H9 (cell line): Measurements from ENCODE around the gene APLP2. TPM values are rescaled to one million over a fixed set of nuclear protein-coding genes. Genes with fewer than 3 reads are reported as not detected.

ENCODE experiments used
- DNase-seq: peaks from one replicate; pipeline ENCODE4 v3.0.0-alpha.2; 2017
- H2AFZ ChIP-seq: one replicate; pipeline ENCODE4 v1.6.1; 2013; ENCODE audit warnings: mild to moderate bottlenecking, low read length, control low read depth, moderate library complexity
- H2AK5ac ChIP-seq: 2 replicates; pipeline ENCODE4 v1.6.1; 2013; ENCODE audit warnings: low read length, control low read depth, mixed read lengths; ENCODE audit not compliant: insufficient read length
- H2BK120ac ChIP-seq: one replicate; pipeline ENCODE4 v1.6.1; 2013; ENCODE audit warnings: low read depth, mild to moderate bottlenecking, low read length, control low read depth, inconsistent platforms; ENCODE audit not compliant: poor library complexity, severe bottlenecking
- H2BK12ac ChIP-seq: 2 replicates; pipeline ENCODE4 v1.6.1; 2013; ENCODE audit warnings: low read length, control low read depth, mixed read lengths, low read depth; ENCODE audit not compliant: insufficient read length
- H2BK15ac ChIP-seq: 2 replicates; pipeline ENCODE4 v1.6.1; 2013; ENCODE audit warnings: low read depth, low read length, control low read depth
- H2BK20ac ChIP-seq: one replicate; pipeline ENCODE4 v1.6.1; 2013; ENCODE audit warnings: low read depth, mild to moderate bottlenecking, low read length, control low read depth, inconsistent platforms; ENCODE audit not compliant: poor library complexity, severe bottlenecking
- H2BK5ac ChIP-seq: 2 replicates; pipeline ENCODE4 v1.6.1; 2013; ENCODE audit warnings: low read length, control low read depth, mixed read lengths; ENCODE audit not compliant: insufficient read length
- H3K14ac ChIP-seq: 2 replicates; pipeline ENCODE4 v1.6.1; 2013; ENCODE audit warnings: low read length, control low read depth; ENCODE audit not compliant: insufficient read depth
- H3K18ac ChIP-seq: 2 replicates; pipeline ENCODE4 v1.6.1; 2013; ENCODE audit warnings: low read depth, mild to moderate bottlenecking, mixed read lengths, low read length, control low read depth; ENCODE audit not compliant: insufficient read length
- H3K23ac ChIP-seq: 2 replicates; pipeline ENCODE4 v1.6.1; 2013; ENCODE audit warnings: low read length, control low read depth, mixed read lengths, low read depth; ENCODE audit not compliant: insufficient read length
- H3K23me2 ChIP-seq: 2 replicates; pipeline ENCODE4 v1.6.1; 2013; ENCODE audit warnings: low read depth, mild to moderate bottlenecking, mixed read lengths, low read length, control low read depth; ENCODE audit not compliant: insufficient read length, poor library complexity, severe bottlenecking
- H3K27ac ChIP-seq: 2 replicates; pipeline ENCODE4 v1.5.1; 2013; ENCODE audit warnings: low read length, control low read depth, mixed read lengths, low read depth; ENCODE audit not compliant: insufficient read length
- H3K27me3 ChIP-seq: 2 replicates; pipeline ENCODE4 v1.6.1; 2013; ENCODE audit warnings: low read length, control low read depth, inconsistent platforms; ENCODE audit not compliant: insufficient read depth
- H3K4ac ChIP-seq: 2 replicates; pipeline ENCODE4 v1.6.1; 2013; ENCODE audit warnings: low read depth, mild to moderate bottlenecking, control low read depth, inconsistent platforms, low read length, moderate library complexity
- H3K4me1 ChIP-seq: 2 replicates; pipeline ENCODE4 v1.6.1; 2013; ENCODE audit warnings: low read length, control low read depth, inconsistent platforms; ENCODE audit not compliant: insufficient read depth
- H3K4me2 ChIP-seq: 2 replicates; pipeline ENCODE4 v1.6.1; 2013; ENCODE audit warnings: low read length, control low read depth, mixed read lengths; ENCODE audit not compliant: insufficient read length, insufficient read depth
- H3K56ac ChIP-seq: 2 replicates; pipeline ENCODE4 v1.6.1; 2013; ENCODE audit warnings: low read depth, mild to moderate bottlenecking, mixed read lengths, low read length, control low read depth; ENCODE audit not compliant: insufficient read length
- H3K79me1 ChIP-seq: 2 replicates; pipeline ENCODE4 v1.6.1; 2013; ENCODE audit warnings: low read depth, mild to moderate bottlenecking, moderate library complexity, low read length, control low read depth, inconsistent platforms; ENCODE audit not compliant: insufficient read depth, poor library complexity, severe bottlenecking
- H3K79me2 ChIP-seq: 2 replicates; pipeline ENCODE4 v1.6.1; 2013; ENCODE audit warnings: low read length, control low read depth, inconsistent platforms; ENCODE audit not compliant: insufficient read depth
- H3K9ac ChIP-seq: 2 replicates; pipeline ENCODE4 v1.6.1; 2013; ENCODE audit warnings: low read length, control low read depth, mixed read lengths; ENCODE audit not compliant: insufficient read length; ENCODE audit errors: extremely low read depth
- H3K9me3 ChIP-seq: one replicate; pipeline ENCODE4 v1.6.1; 2013; ENCODE audit warnings: low read depth, low read length, inconsistent platforms; ENCODE audit not compliant: control insufficient read depth
- H3T11ph ChIP-seq: one replicate; pipeline ENCODE4 v1.6.1; 2013; ENCODE audit warnings: mild to moderate bottlenecking, low read length, control low read depth, inconsistent platforms
- H4K20me1 ChIP-seq: one replicate; pipeline ENCODE4 v1.6.1; 2013; ENCODE audit not compliant: control insufficient read depth, insufficient read length, insufficient read depth
- H4K5ac ChIP-seq: 2 replicates; pipeline ENCODE4 v1.6.1; 2013; ENCODE audit warnings: low read depth, mild to moderate bottlenecking, mixed read lengths, low read length, control low read depth; ENCODE audit not compliant: insufficient read length
- H4K8ac ChIP-seq: replicated peaks from 2 replicates; pipeline ENCODE4 v1.6.1; 2013; ENCODE audit warnings: low read length, control low read depth, mixed read lengths, low read depth; ENCODE audit not compliant: insufficient read length
- H4K91ac ChIP-seq: 2 replicates; pipeline ENCODE4 v1.6.1; 2013; ENCODE audit warnings: low read depth, mild to moderate bottlenecking, moderate library complexity, mixed read lengths, low read length, control low read depth; ENCODE audit not compliant: insufficient read length
- H3K27ac Mint-ChIP-seq, 3 experiments: 2 replicates in 2 of 3; 3 replicates in 1 of 3; pipeline ENCODE4 v1.8.0; 2020 to 2021; ENCODE audit warnings: mixed read lengths in 3 of 3, mild to moderate bottlenecking in 1 of 3, moderate library complexity in 1 of 3
- H3K27me3 Mint-ChIP-seq: 2 replicates; pipeline ENCODE4 v1.8.0; 2021; ENCODE audit warnings: low read depth, mild to moderate bottlenecking, moderate library complexity, mixed read lengths
- H3K36me3 Mint-ChIP-seq, 3 experiments: 2 replicates in 2 of 3; 3 replicates in 1 of 3; pipeline ENCODE4 v1.8.0; 2020 to 2021; ENCODE audit warnings: low read depth in 3 of 3, mixed read lengths in 3 of 3; ENCODE audit not compliant: insufficient read depth in 1 of 3
- H3K4me1 Mint-ChIP-seq, 2 experiments: 2 replicates each; pipeline ENCODE4 v1.8.0; 2020; ENCODE audit warnings: mixed read lengths in 2 of 2
- H3K4me3 Mint-ChIP-seq, 2 experiments: 2 replicates in 1 of 2; 3 replicates in 1 of 2; pipeline ENCODE4 v1.8.0; 2020 to 2021; ENCODE audit warnings: mild to moderate bottlenecking in 2 of 2, mixed read lengths in 2 of 2, moderate library complexity in 1 of 2
- H3K9me3 Mint-ChIP-seq, 2 experiments: 2 replicates in 1 of 2; 3 replicates in 1 of 2; pipeline ENCODE4 v1.8.0; 2020; ENCODE audit warnings: mild to moderate bottlenecking in 2 of 2, mixed read lengths in 2 of 2, moderate library complexity in 1 of 2
- CTCF ChIP-seq: fragments of 200-600 bp; sonication (generic); conservative IDR thresholded peaks from 3 replicates; pipeline ENCODE4 v1.8.0; 2021; ENCODE audit warnings: antibody characterized with exemption, mild to moderate bottlenecking
- WGBS: extraction: QIAGEN DNeasy Blood & Tissue Kit; methylation state at CpG from one replicate; pipeline ENCODE4 v1.1.7; 2013; ENCODE audit warnings: missing lambda C conversion rate, low lambda C conversion rate, mixed read lengths; ENCODE audit not compliant: insufficient read length; ENCODE audit errors: extremely low coverage; 5-methylcytosine and 5-hydroxymethylcytosine counted together
- total RNA-seq: library from RNA; stranded (reverse); gene quantifications from 2 replicates; pipeline ENCODE4 v1.2.1, GENCODE V29; 2021

The APLP2 gene
- total RNA-seq, 1 experiment from 2014 or later = 328 TPM

- Histone ChIP-seq H3K14ac (no peak overlapping the region), H2BK15ac (no peak overlapping the region), H3K9me3 (no peaks in the 10 kb centered on the region), H3K27me3 (no peaks in the 10 kb centered on the region), H3K4me1 (peaks cover 4% of the 10 kb centered on the region), H3K79me2 (peaks cover 2% of the 10 kb centered on the region; the same call in 1 of the 2 replicates), H2AK5ac (no peak overlapping the region), H3T11ph (no peak overlapping the region), H4K91ac (no peak overlapping the region), H3K23ac (no peak overlapping the region), H3K79me1 (no peaks in the 10 kb centered on the region), H3K56ac (no peak overlapping the region), H3K23me2 (no peaks in the 10 kb centered on the region), H3K4me2 (no peak overlapping the region), H4K20me1 (peaks cover 4% of the 10 kb centered on the region), H2BK12ac (no peak overlapping the region), H3K4ac (no peak overlapping the region), H4K8ac (no peak overlapping the region), H2BK5ac (no peak overlapping the region), H2BK20ac (no peak overlapping the region), H3K18ac (no peak overlapping the region), H3K9ac (no peak overlapping the region), H2AFZ (no peak overlapping the region), H4K5ac (no peak overlapping the region), H2BK120ac (no peak overlapping the region), H3K27ac (no peak overlapping the region)
- no peak for TF ChIP-seq CTCF
- Mint-ChIP-seq H3K4me3 (no peak overlapping the region), H3K27me3 (no peaks in the 10 kb centered on the region), H3K36me3 (peaks cover 20 to 41% (median 30%) of the 10 kb centered on the region in 3 experiments; a peak in 6 of 7 replicates), H3K9me3 (no peaks in the 10 kb centered on the region), H3K4me1 (peaks cover 13 to 16% of the 10 kb centered on the region in 2 experiments), H3K27ac (no peak overlapping the region)
- no CpG with 5 or more reads among the region's 2 CpGs for WGBS
- no peak for DNase-seq
Observed at GRCh38 chr11:130115218-130115617, 45.5 kb downstream of the APLP2 start.
